Kidney (tissue), 14 donors: ENCODE data around the gene ME1. TPM values are rescaled to one million over a fixed set of nuclear protein-coding genes. Genes with fewer than 3 reads are reported as not detected.
"Not testable (repeated sequence)": the region's sequence is repeated elsewhere in the genome, so short reads cannot be mapped to it uniquely, and the experiment has no call there.

Experiments used
- DNase-seq, 5 donors: peaks; one replicate each; pipeline ENCODE4 v3.0.0-alpha.2; 2013 to 2020
- FAIRE-seq: peaks from 2 replicates; lab custom pipeline; 2012; peaks lifted over from hg19 to GRCh38; lab: Jason Lieb, UNC
- H3K27ac ChIP-seq, 2 donors: one replicate each; pipeline ENCODE4 v1.7.0; 2013; ENCODE audit warnings: low read depth in 2 of 2, low read length in 2 of 2, inconsistent platforms in 1 of 2
- H3K27me3 ChIP-seq: one replicate; pipeline ENCODE4 v1.7.1; 2013; ENCODE audit warnings: low read length, inconsistent platforms; ENCODE audit not compliant: control insufficient read depth, insufficient read depth
- H3K36me3 ChIP-seq, 3 donors: one replicate each; pipeline versions ENCODE4 v1.7.0 to v1.7.1; 2013; ENCODE audit warnings: low read length in 3 of 3, control low read depth in 1 of 3, inconsistent platforms in 1 of 3; ENCODE audit not compliant: insufficient read depth in 3 of 3, control insufficient read depth in 2 of 3
- H3K4me1 ChIP-seq, 3 donors: one replicate each; pipeline versions ENCODE4 v1.7.0 to v1.7.1; 2013; ENCODE audit warnings: low read length in 3 of 3, inconsistent platforms in 1 of 3, low read depth in 1 of 3; ENCODE audit not compliant: control insufficient read depth in 2 of 3, insufficient read depth in 2 of 3
- H3K4me3 ChIP-seq, 3 donors: one replicate each; pipeline versions ENCODE4 v1.7.0 to v1.8.1; 2013; ENCODE audit warnings: low read length in 3 of 3, control low read depth in 1 of 3, inconsistent platforms in 1 of 3
- H3K9ac ChIP-seq, 3 donors: one replicate each; pipeline versions ENCODE4 v1.7.0 to v1.7.1; 2013; ENCODE audit warnings: low read length in 3 of 3, control low read depth in 1 of 3, inconsistent platforms in 1 of 3
- H3K9me3 ChIP-seq, 3 donors: one replicate each; pipeline versions ENCODE4 v1.7.0 to v1.7.1; 2013; ENCODE audit warnings: low read length in 3 of 3, control low read depth in 1 of 3, inconsistent platforms in 1 of 3; ENCODE audit not compliant: control insufficient read depth in 2 of 3, insufficient read depth in 1 of 3
- CTCF ChIP-seq: IDR thresholded peaks from 3 replicates; pipeline ENCODE4 v1.5.1; 2012; ENCODE audit warnings: mild to moderate bottlenecking, moderate library complexity, borderline replicate concordance; ENCODE audit not compliant: insufficient read depth; ENCODE audit errors: extremely low read depth
- intact Hi-C: fragments of 100-400 bp; cut with DNase I; formaldehyde crosslinking; loops from one replicate; pipeline ENCODE4 v1.11.1; 2022
- polyA plus RNA-seq: library from polyadenylated mRNA; stranded (reverse); fragments of 350-450 nt; fragmentation: Illumina TruSeq; extraction: RNeasy Lipid Tissue Mini Kit (QIAGEN cat#74804); gene quantifications from one replicate; pipeline ENCODE4 v1.2.3, GENCODE V29; 2014; ENCODE audit warnings: low read depth, low replicate concordance; ENCODE audit not compliant: insufficient read depth
- total RNA-seq: library from RNA; stranded (reverse); fragmentation: NEBNext Ultra II Directional; extraction: Animal tissue kit (Norgen Biotek cat#: 25700); gene quantifications from one replicate; pipeline ENCODE4 v1.2.1, GENCODE V29; 2021
- donor health status: control.
- donor health status: control.
- donor health status: control.
- donor health status: control.
- donor health status: control.
- donor health status: DM: yes; HTN: yes; CAD: no.
- donor health status: Normal renal cell carcinoma (clear cell type).

ME1 gene
- total and polyA plus RNA-seq, 2 donors from 2014 or later = 3.3 to 5.5 TPM

DNA sequence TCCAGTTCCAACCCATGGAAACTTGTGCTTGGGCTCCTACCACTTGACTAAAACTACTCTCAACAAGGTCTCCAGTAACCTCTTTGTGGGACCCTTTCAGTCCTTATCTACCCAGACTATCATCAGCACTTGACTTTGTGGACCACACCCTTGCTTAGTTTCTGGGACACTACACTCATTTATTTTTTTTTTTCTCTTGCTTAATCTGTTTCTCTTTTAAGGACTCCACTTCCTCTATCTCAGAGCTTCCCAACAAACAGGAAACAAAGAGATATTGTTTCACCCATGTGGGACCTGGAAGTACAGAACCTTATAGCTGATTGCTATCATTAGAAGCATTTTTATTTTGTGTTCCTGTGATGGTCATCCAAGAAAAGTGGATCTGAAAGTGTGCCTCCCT lies 28.8 kb upstream of the ME1 start:
- Histone ChIP-seq H3K9ac (no peak overlapping the region), H3K27ac (no peak overlapping the region), H3K4me1 (no peaks in the 10 kb centered on the region), H3K4me3 (no peak overlapping the region), H3K27me3 (no peaks in the 10 kb centered on the region), H3K9me3 (no peaks in the 10 kb centered on the region), H3K36me3 (no peaks in the 10 kb centered on the region)
- intact Hi-C loops = no loop called here
- no peak for FAIRE-seq
- TF ChIP-seq CTCF = no peak
- no peak for DNase-seq

DNA sequence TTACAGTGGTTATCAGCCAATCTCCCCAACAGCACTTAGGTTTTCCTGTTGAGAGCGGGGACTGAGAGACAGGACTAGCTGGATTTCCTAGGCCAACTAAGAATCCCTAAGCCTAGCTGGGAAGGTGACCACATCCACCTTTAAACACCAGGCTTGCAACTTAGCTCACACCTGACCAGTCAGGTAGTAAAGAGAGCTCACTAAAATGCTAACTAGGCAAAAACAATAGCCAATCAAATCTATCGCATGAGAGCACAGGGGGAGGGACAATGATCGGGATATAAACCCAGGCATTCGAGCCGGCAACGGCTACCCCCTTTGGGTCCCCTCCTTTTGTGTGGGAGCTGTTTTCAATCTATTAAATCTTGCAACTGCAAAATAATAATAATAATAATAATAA lies 19.2 kb upstream of the ME1 start:
- DNase-seq, intact Hi-C loops, FAIRE-seq: not testable (repeated sequence)

GRCh38 chr6:83444086-83444699 lies 13.3 kb upstream of the ME1 start:
- DNase-seq, H3K9ac ChIP-seq: not testable (repeated sequence)

More for the DNA sequence above, 19.2 kb upstream of the ME1 start:
- H3K4me1 ChIP-seq, H3K36me3 ChIP-seq, H3K4me3 ChIP-seq, H3K27ac ChIP-seq, H3K9ac ChIP-seq, H3K9me3 ChIP-seq, H3K27me3 ChIP-seq: not testable (repeated sequence)

GRCh38 chr6:83443516-83443915 lies 12.7 kb upstream of the ME1 start:
- Histone ChIP-seq H3K4me1 (no peaks in the 10 kb centered on the region), H3K27ac (no peak overlapping the region), H3K27me3 (no peaks in the 10 kb centered on the region), H3K36me3 (no peaks in the 10 kb centered on the region), H3K9ac (no peak overlapping the region), H3K9me3 (no peaks in the 10 kb centered on the region), H3K4me3 (no peak overlapping the region)
- DNase-seq (no peak), FAIRE-seq (no peak)
- TF ChIP-seq CTCF = no peak
- intact Hi-C loops = no loop called here

More at GRCh38 chr6:83444086-83444699, 13.3 kb upstream of the ME1 start:
- H3K27ac ChIP-seq, H3K4me1 ChIP-seq, H3K27me3 ChIP-seq, intact Hi-C loops, H3K9me3 ChIP-seq, H3K36me3 ChIP-seq, H3K4me3 ChIP-seq, FAIRE-seq: not testable (repeated sequence)
